A549 (cell line): ENCODE results near the gene FUZ.

Experiments used
- CBX8 ChIP-seq: fragments of 200-600 bp; sonication (generic); IDR thresholded peaks from 2 replicates; pipeline ENCODE4 v1.6.1; 2016
- CTCF ChIP-seq: fragments of >200 bp; sonication (Bioruptor Twin); formaldehyde crosslinking; IDR thresholded peaks from 3 replicates; pipeline ENCODE4 v1.5.1; 2016
- EHMT2 ChIP-seq: fragments of 200-600 bp; sonication (generic); IDR thresholded peaks from 2 replicates; pipeline ENCODE4 v1.6.1; 2016; ENCODE audit warnings: antibody characterized with exemption, low read depth, mild to moderate bottlenecking, moderate library complexity
- NR3C1 ChIP-seq: fragments of >200 bp; sonication (Bioruptor Twin); formaldehyde crosslinking; IDR thresholded peaks from 3 replicates; pipeline ENCODE4 v1.6.1; 2017
- RFX5 ChIP-seq: fragments of 450-650 bp; IDR thresholded peaks from 2 replicates; pipeline ENCODE4 v1.7.1; 2014; ENCODE audit warnings: antibody characterized with exemption, mild to moderate bottlenecking, moderate library complexity
- SMC3 ChIP-seq: fragments of >200 bp; sonication (Bioruptor Twin); formaldehyde crosslinking; IDR thresholded peaks from 3 replicates; pipeline ENCODE4 v1.6.1; 2018; ENCODE audit warnings: inconsistent platforms

DNA sequence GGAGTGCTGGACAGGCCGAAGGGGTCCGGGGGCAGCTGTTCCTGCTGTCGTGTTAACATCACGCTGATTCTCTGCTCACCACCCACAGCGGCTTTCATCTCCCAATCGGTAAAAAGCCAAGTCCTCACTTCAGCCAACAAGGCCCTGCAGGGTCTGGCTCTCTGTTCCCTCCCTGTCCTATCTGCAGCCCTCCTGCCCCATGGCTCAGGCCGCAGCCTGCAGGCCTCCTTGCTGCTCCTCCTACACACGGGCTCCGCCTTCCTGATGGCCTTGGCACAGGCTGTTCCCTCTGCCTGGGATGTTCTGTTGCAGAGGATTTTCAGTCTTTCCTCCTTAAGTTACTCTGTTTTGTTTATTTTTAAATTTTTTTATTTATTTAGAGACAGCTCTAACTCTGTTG is 22.2 kb downstream of the FUZ start:
- no peak for TF ChIP-seq RFX5
- no peak for TF ChIP-seq CTCF
- TF ChIP-seq SMC3 = no peak
- TF ChIP-seq CBX8 = no peak
- no peak for TF ChIP-seq EHMT2
- no peak for TF ChIP-seq NR3C1
